ENCODE results near the gene SEC14L5.
A peak's percentile ranks its signal among the peaks of the same experiment; 100 is the strongest.
"Not testable (repeated sequence)": the region's sequence is repeated elsewhere in the genome, so short reads cannot be mapped to it uniquely, and the experiment has no call there.

Gene SEC14L5

DNA sequence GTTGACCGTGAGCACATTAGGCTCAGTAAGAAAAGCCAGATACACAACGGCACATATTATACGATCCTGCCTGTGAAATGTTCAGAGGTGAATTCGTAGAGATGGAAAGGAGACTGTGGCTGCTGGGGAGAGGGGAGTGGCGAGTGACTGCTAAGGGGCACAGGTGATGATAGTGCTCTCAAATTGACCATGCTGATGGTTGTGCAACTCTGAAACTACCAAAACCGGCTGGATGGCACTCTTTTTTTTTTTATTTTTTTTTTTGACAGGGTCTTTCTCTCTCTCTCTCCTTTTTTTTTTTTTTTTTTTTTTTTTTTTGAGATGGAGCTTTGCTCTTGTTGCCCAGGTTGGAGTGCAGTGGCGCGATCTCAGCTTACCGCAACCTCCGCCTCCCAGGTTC is 8.1 kb upstream of the SEC14L5 start:
- DNase-seq (ENCODE audit: low spot score) (no peak), FAIRE-seq (no peak)

DNA sequence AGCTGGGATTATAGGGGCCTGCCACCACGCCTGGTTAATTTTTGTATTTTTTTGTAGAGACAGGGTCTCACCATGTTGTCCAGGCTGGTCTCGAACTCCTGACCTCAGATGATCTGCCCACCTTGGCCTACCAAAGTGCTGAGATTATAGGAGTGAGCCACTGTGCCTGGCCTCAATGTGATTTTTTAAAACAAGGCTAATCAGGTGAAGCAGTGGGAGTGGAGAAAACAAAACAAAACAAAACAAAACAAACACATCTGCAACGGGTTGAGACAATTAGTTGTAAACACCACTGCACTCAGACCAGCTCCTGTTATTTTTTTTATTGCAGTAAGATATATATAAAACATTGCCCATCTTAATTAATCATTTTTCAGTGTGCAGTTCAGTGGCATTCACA is 6.5 kb upstream of the SEC14L5 start:
- not testable (repeated sequence) for FAIRE-seq; DNase-seq (ENCODE audit: low spot score)

DNA sequence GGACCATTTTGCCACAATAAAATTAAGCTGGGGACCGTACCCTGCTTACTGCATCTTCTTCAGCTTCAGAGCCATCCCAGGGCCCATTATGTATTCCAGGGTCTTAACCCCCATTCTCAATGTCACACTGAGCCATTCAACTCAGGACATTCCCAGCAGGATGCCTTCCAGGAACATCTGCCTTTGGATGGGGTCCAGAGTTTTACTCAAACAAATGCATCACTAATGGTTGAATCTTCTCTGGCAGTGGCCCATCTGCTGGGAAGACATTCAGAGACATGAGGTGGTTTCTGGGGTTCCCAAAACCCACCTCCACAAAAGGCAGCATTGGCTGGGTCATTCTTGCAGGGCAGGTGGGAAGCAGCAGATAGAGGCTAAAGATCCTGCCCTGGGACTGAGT is 3.4 kb upstream of the SEC14L5 start:
- FAIRE-seq (no peak), DNase-seq (ENCODE audit: low spot score) (no peak)

DNA sequence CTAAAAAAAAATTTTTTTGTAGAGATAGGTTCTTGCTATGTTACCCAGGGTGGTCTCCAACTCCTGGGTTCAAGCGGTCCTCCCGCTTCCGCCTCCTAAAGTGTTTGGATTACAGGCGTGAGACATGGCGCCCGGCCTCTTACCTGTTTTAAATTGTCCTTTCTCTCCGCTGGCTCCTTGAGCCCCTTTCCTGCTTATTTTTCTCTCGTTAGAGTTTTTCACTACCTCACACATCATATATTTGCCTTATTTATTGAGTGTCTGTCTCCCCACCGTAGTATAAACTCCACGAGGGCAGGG is 760 bp upstream of the SEC14L5 start:
- DNase-seq (ENCODE audit: low spot score), result no peak
- FAIRE-seq, result no peak

DNA sequence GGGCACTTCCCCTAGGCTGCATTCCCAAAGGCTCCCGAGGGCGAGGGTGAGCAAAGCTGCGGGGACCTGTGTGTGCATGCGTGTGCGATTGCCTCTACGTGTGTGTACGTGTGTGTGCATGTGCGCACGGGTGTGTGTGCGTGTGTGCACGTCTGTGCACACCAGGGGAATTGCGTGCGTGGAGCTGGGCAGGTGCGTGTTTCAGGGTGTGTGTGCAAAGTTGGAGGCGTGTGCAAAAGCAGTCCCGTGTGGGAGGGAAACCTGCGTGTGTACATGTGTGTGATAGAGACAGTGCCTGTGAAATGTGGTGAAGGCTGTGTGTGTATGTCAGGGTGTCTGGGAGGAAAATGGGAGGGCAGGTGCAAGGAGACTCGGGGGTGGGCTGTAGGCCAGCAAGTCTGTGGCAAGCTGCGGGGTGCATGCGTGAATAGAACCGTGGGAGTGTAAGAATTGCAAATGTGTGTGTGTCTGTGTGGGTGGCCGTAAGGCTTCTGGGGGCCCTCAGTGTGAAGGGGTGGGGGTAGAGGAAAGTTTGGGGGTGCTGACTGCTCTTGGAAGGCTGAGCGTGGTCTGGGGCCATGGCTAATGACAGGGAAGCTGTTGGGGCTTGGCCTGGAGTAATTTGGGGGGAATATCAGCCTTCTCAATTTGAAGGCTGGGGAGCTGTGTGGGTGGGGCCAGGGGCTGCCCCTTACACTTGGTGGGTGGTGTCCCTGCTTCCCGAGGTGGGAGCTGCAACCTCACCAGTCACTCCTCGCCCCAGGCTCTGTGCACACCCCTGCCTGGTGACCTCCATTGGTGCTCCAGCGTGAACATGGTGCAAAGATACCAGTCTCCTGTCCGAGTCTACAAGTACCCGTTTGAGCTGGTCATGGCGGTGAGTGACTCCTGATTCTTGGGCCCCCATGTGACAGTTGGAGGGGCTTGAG is 644 bp downstream of the SEC14L5 start:
- FAIRE-seq, result peak; percentile 87
- no peak for DNase-seq (ENCODE audit: low spot score)

DNA sequence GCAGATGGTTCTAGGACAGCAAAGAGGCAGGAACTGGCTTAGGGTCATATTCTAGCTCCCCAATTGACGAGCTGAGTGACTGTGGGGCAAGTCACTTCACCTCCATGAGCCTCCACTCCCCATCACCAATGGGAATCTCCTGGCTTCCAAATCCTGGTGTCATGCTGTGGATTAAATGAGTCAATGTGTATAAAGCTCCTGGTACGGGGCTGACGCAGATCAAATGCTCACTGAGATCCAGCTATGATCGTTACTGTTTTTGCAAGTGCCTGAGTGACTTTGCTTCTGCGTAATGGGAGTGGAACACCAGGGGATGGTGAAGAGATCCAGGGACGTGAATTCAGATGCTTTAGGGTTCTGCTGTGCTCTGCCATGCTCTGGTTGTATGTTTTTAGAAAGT is 2.4 kb downstream of the SEC14L5 start:
- DNase-seq (ENCODE audit: low spot score), result no peak
- no peak for FAIRE-seq

DNA sequence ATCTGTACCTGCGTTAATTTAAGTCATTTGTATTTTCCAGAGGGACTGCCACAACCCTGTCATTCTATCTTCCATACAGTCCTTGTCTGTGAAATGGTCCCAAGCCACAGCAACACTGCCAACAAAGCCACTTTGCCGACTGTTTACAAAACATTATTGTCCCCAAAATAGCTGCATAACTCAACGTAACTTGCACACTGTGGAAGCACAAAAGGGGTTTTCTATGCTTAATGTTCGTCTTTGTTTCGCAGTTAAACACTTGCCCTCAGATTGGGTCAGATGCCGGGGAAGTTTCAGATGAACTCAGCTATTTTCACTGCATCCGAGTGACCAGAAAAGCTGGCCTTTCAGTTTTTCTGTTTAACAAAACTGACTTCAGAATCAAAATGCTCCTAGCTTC is 4.6 kb downstream of the SEC14L5 start:
- FAIRE-seq (no peak), DNase-seq (ENCODE audit: low spot score) (no peak)

DNA sequence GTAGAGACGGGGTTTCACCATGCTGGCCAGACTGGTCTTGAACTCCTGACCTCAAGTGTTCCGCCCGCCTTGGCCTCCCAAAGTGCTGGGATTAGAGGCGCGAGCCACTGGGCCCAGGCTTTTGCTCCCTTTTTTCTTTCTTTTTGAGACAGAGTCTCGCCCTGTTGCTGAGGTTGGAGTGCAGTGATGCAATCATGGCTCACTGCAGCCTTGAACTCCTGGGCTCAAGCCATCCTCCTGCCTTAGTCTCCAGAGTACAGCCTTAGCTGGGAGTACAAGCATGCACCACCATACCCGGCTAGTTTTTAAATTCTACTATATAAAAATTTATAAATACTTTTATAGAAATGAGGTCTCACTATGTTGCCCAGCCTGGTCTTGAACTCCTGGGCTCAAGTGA is 5.4 kb downstream of the SEC14L5 start:
- not testable (repeated sequence) for DNase-seq (ENCODE audit: low spot score); FAIRE-seq

DNA sequence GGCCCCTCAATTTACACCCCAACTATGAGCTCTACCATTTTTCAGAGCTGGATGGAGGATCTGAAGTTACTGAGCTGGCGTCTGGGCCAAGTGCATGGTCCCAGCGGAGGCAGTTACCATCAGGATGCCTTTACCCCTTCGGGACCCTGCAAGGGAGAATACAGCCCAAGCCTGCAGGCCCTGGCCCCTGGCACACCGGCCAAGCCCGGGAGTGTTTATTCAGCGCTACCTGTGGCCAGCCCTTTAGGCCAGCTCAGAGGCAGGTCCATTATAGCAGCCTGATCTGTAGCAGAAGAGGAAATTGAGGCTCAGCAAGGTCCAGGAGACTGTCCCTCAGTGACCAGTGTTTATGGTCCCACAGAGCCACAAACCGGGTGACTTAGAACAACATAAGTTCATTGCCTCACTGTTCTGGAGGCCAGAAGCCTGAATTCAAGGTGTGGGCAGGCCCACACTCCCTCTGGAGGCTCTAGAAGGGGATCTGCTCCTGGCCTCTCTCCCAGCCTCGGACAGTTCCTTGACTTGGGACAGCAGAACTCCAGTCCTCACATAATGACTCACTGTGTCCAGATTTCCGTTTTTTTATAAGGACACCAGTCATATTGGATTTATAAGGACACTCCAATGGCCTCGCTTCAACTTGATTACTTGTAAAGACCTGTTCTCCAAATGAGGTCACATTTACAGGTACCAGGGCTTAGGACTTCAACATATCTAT is 8.8 kb downstream of the SEC14L5 start:
- FAIRE-seq, result no peak
- DNase-seq (ENCODE audit: low spot score), result no peak

DNA sequence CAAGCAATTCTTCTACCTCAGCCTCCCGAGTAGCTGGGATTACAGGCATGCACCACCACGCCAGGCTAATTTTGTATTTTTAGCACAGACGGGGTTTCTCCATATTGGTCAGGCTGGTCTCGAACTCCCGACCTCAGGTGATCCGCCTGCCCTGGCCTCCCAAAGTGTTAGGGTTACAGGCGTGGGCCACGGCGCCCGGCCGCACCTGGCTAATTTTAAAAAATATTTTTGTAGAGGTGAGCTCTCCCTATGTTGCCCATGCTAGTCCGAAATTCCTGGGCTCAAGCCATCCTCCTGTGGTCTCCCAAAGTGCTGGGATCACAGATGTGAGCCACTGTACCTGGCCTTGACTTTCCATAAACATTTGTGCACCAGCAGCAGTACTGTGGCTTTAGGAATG is 10.1 kb downstream of the SEC14L5 start:
- DNase-seq (ENCODE audit: low spot score); FAIRE-seq: not testable (repeated sequence)

DNA sequence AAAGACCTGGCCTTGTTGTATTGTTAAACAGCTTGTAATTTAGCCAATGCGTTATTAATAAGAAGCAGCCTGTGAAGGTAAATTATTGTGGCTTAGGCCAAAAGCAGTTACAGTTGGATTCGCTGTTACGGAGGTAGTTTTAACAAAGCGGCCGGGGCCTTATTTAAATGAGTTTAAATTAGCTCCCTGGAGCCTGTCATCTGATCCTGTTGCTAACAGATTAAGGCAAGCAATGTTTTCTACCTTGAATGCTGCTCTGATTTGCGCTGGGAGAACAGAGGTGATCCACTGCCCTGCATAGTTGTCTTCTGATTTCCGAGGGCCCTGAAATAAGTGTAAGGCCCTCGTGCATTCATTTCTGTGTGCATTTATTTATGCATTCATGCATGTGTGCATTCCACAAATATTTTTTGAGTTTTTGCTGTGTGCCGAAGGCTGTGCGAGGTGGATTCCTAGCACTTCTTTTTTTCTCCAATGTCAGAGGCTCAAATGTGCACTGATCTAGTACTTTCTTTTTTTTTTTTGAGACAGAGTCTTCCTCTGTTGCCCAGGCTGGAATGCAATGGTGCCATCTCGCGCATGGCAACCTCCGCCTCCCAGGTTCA is 10.9 kb downstream of the SEC14L5 start:
- FAIRE-seq (no peak), DNase-seq (ENCODE audit: low spot score) (no peak)

DNA sequence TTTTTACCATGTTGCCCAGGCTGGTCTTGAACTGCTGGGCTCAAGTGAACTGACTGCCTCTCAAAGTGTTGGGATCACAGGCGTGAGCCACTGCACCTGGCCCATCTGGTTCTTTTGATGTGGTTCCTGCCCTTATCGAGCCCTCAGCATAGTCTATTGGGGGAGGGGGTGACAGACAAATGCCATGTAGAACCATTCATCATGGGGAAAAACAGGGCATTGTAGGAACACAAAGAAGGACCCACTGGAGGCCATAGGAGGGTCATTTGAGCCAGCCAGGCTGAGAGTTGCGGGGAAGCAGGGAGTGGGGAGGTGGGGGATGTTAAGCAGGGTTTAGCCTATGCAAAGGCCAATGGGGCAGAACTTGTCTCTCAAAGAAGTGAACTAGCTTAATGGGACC is 11.9 kb downstream of the SEC14L5 start:
- FAIRE-seq (no peak), DNase-seq (ENCODE audit: low spot score) (no peak)

DNA sequence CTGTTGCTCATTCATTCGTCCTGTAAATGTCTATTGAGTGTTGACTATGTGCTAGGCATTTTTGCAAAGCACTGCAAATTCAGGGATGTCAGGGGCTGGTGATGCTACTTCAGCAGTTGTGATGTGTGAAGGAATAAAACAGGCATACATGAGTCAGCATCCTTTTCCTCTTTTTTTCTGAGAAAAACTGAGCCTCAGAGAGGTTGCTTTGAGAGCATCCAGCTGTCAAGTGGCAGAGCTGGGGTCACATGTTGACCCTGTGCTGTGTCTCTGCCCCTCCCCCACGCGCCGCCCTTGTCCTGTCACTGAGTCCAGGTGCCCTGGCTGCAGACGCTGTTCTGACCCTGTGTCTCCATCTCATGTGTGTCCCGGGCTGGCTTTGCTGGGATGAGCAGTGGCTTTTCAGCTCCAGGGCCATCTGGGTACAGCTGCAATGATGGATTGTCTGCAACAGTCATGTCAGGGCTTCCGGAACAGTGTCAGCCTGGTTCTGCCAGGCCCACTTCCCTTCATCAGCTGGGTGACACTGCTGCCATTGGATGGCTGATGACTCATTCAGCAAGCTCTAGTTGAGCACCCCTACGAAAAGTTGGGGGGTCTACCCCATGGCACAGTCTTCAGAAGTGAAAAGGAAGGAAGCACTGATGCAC is 14.9 kb downstream of the SEC14L5 start:
- no peak for FAIRE-seq
- no peak for DNase-seq (ENCODE audit: low spot score)

DNA sequence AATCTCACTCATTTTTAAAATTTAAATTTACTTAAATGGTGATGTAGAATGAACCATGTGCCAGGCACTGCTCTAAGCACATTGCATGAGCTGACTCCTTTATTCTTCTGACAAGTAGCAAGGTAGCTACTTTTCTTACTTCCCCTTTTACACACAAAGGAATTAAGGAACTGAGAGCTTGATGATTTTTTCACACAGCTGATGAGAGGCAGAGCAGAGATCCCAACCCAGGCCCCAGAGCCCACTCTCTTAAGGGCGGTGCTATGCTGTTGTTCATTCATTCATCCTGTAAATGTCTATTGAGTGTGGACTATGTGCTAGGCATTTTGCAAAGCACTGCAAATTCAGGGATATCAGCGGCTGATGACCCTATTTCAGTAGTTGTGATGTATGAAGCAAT is 17.9 kb downstream of the SEC14L5 start:
- FAIRE-seq (no peak), DNase-seq (ENCODE audit: low spot score) (no peak)

DNA sequence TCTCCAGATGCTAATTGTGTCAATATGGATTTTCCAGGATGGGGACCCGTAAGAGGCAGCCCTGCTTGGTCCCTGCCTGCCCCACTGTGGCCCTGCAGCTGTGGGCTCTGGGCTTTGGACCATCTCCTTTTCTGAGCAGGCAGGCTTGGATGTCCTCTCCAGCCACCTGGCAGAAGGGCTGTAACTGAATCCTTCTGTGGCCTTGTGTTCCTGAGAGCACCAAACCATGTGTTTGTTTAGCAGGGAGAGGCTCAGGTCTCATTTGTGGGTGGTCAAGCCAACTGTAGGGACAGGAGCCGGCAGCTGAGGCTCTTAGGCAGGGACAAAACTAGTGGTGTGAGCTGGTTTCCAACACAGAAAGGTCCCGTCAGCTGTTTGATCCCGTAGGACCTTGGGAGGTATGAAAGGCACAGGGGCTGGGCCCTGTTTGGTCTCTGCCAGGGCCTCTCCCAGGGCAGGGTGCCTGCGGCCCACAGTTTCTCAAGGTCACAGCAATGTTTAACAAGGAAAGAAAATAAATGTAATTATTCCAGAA is 18.5 kb downstream of the SEC14L5 start:
- FAIRE-seq (no peak), DNase-seq (ENCODE audit: low spot score) (no peak)

DNA sequence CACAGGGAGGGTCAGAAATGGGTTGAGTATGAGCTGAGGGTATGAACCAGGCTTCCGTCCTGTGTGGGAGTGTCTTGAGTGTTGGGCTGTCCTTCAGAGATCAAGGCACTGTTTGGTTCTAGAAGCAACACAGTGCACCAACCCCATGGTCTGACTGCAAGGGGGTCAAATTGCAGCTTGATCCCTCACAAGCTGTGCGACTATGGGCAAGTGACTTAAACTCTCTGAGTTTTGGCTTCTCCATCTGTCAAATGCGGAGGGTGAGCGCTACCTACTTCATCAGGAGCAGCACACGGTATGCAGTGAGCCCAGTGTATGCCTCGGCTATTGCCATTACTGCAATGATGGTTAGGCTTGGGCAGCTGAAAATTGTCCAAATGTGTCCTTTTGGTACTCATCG is 21.0 kb downstream of the SEC14L5 start:
- FAIRE-seq, result no peak
- no peak for DNase-seq (ENCODE audit: low spot score)

DNA sequence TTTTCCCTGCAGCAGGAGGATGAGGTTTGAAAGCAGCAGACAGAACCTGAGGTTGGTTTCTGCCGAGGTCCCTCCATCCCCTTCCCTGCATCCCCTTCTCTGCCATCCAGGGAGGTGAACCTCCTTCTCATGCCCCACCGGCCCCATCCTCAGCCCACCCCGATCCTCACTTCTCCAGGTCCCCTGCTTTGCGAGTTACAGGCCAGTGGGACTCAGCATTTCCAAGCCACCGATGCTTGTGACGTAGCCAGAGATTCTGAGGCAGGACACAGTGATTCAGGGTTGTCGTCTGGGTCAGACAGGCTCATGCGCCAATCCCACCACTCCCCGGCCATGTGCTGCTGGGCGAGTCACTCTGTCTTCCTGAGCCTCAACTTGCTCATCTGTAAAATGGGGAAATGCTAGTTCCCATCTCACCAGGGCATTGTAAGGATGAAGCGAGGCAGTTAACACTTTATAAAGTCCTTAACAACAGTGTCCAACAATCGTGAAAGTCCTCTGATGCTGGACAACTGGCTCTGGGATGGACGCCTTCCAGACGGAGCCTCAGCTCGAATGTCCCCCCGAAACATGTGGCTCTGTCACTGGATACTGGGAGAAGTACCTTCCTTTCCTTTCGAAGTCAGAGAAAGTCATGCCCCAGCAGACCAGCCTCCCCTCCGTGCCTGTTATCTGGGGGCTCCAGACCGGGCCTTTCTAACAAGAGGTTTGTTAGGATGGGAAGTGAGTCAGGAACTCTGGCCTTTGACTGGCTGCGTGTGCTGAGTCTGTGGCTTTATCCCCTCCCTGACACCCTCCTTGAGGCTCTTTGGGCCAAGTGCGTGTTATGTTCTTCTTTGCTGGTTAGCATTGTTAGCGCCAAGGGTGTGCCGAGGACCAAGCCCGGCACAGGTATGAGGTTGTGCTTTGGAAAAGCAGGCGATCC is 21.9 kb downstream of the SEC14L5 start:
- no peak for DNase-seq (ENCODE audit: low spot score)
- FAIRE-seq, result no peak

DNA sequence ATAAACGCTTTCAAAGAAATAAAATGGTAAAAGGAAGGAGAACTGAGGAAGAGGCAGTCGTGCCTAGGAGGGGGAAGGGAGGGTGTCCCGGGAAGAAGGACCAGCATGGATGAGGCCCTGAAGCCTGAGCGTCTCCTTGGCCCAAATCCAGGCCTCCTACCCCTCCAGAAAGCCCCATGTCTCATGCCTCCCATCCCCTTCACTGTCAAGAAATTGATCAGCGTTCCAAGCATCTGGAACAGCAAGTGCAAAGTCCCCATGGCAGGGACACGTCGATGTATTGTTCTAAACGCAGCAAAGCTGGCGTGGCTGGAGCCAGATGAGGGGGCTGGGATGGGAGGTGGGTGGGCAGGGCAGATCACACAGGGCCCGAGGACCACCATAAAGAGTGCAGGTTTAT is 22.6 kb downstream of the SEC14L5 start:
- DNase-seq (ENCODE audit: low spot score) (no peak), FAIRE-seq (no peak)

DNA sequence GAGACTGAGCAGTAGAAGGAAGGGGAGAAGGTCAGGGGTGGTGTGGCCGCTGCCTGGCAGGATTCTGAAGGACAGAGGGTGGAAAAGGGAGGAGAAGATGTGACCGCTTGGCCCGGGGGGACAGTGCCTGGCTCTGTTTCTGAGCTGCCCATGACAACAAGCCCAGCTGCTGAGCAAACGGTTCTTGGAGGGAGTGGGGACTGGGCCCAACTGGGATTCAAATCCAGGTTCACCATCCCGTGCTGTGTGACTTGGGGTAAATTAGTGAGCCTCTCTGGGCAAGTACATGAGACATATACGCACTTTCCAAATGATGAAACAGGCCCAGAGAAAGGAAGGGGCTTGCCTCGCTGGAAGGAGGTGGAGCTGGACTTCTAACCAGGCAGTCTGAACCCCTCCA is 23.3 kb downstream of the SEC14L5 start:
- DNase-seq (ENCODE audit: low spot score) (no peak), FAIRE-seq (no peak)

DNA sequence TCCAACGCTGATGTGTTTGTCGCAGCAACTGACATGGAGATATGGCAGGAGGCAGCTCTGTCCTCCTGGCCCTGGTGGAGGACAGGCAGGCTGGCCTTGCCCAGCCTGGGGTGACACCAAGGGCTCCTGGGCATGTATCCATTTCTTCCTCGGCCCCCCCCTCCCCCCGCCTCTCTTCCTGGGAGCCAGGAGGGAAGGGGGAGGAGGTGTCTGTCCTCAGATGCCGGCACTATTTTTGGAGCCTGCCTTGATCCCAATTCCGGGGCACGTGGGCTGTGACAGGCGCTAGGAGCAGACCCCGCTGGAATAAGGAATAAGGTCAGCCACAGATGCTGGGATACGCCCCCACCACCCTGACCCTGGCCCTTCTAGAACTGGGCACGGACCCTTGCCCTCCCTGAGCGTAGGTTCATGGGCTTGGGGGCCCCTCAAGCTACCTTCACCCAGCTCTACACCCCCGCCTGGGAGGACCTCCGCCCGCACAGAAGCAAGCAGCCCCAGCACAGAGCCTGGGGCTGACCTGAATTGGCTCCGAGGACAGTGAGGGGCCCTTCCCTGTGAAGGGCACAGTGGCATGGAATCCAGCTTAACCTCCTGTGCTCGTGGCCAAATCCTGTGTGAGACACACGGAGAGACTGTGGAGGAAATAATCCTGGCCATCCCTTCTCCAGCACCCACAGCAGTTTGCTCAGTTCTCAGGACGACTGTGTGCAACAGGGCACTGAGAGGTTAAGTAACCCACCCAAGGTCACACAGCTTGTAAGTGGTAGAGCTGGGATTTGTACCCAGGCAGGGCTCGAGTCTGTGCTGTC is 24.1 kb downstream of the SEC14L5 start:
- FAIRE-seq (no peak), DNase-seq (ENCODE audit: low spot score) (peak; percentile 33)

Measured in urothelium cell line (cell line).